OCI-M2 (cell line): Measurements from ENCODE around the gene SMC3.

Source experiments
- DNase-seq: peaks from one replicate; lab custom pipeline; 2025; ENCODE audit not compliant: unreplicated experiment; lab: John Stamatoyannopoulos, UW

SMC3 gene

GRCh38 chr10:110544958-110545537 lies 22.4 kb upstream of the SMC3 start:
- no peak for DNase-seq

DNA sequence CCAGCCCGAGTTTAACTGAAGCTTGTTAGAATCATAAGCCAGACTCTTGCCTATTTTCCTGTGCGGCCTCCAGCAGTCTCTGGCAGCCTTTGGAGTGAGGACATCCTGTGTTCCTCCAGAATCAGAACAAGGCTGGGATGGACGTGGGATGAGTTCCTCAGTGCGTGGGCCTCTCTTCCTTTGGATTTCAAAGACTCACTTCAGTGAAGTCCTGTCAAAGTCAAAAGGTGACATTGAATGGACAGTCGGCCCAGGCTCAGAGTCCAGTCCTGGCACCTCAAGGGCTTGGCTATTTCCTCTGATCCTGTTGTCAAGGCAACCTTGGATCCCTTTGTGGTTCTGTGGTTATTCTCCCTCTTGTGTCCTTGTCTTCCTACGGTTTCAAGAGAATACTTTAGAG lies 21.4 kb upstream of the SMC3 start:
- no peak for DNase-seq

- no peak for DNase-seq
These were observed 20.9 kb upstream of the SMC3 start for GRCh38 chr10:110546499-110547110.

DNA sequence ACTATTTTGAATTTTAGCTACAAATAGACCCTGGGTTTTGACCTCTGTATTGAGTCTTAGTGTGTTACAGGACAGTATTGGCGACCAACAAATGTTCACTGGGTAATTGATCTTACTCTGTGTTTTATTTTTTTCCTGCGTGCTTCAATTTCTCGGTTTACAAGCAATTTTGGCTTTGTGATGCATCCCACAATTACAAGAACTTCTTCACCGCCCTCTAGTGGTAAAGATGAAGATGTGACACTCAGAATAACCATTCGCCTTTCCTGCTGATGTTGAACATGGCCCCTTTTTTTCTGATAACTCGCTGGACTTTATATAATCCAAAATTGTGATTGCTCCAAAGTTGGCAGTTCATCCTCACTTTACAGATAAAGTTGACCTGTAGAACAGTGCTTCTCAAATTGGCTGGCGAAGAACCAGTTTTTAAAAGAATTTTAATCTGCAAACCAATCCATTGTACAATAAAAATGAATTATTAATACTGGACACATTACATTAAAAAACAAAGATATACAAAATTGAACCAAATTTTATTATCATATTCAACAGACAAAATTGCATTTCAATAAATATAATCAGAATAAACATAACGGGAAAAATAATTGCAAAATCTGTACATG lies 20.2 kb upstream of the SMC3 start:
- no peak for DNase-seq

DNA sequence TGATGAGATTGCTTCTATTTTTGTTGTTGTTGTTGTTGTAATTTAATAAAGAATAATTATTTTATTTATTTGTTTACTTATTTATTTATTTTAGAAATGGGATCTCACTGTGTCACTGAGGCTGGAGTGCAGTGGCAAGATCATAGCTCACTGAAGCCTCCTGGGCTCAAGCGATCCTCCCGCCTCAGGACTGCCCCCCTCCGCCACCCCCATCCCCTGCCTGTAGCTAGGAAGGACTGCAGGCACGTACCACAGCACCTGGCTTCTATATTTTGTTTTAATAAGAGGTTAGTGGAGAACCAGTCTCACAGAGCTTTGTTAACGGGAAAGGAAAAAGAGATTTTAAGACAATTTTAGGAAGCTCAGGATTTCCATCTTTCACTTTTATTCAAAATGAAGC lies 19.5 kb upstream of the SMC3 start:
- DNase-seq, result no peak

DNA sequence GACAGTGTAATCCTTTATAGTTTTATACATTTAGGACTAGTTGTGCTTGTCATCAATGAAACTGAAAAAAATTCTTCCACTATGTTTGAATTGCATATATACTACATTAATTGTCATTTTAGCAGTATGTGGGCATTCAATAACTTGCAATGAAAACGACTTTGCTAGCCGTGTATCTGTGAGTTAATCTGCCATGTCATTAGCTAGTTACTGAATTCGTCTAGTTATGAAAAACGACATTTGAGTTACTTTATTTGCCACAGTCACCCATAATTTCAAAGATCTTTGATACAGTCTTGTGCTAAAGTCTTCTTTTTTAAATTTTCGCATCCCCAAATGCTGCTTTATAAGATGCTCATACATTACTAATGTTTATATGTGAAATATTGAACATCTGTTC lies 18.3 kb upstream of the SMC3 start:
- no peak for DNase-seq

DNA sequence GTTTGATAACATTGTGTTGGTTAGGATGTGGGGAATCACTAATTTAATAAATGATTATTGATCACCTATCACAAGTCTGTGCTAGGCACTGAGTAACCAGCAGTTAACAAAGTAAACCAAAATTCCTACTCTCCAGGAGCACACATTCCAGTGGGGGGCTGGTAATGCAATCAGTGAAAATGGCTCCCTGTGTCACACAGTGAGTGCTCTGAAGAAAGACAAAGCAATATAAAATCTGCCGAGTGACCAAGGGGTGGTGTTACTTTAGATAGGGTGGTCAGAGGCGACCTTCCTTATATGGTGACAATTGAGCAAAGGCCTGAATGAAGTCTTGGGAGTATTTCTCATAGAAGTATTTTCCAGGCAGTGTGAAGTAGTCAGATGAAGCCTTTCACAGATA lies 13.6 kb upstream of the SMC3 start:
- no peak for DNase-seq

DNA sequence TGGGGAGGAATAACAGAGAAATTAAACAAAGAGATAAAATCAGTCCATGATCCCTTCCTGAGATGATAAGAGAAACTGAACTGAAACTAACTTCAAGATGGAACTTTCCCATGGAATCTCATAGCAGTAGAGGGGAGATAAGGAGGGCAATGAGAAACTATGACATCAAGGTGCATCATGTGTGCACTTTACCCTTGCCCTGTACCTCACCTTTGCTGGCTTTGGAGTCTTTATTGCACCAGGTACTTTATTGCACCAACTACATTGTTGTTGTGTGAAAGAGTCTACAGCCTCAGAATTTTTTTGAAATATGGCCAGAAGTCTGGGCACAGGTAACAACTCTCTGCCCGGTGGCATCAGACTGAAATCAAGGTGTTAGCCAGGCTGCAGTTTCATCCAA lies 11.2 kb upstream of the SMC3 start:
- DNase-seq, result no peak

- no peak for DNase-seq
These were observed 10.4 kb upstream of the SMC3 start for GRCh38 chr10:110556969-110557601.

DNA sequence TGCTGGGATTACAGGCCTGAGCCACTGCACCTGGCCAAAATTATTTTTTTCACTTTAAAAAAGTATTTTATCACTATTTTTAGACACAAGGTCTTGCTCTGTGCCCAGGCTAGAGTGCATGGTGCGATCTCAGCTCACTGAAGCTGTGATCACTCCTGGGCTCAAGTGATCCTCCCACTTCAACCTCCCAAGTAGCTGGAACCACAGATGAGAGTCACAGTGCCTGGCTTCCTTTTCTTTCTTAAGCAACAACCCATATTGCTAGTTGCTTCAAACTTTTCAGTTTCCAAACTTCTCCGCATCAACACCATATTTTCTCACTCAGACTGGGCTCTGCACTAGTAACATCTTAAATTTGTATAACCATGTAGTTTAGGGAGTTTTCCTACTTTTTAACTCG lies 9.5 kb upstream of the SMC3 start:
- no peak for DNase-seq

GRCh38 chr10:110560012-110560411 lies 7.5 kb upstream of the SMC3 start:
- DNase-seq, result no peak

DNA sequence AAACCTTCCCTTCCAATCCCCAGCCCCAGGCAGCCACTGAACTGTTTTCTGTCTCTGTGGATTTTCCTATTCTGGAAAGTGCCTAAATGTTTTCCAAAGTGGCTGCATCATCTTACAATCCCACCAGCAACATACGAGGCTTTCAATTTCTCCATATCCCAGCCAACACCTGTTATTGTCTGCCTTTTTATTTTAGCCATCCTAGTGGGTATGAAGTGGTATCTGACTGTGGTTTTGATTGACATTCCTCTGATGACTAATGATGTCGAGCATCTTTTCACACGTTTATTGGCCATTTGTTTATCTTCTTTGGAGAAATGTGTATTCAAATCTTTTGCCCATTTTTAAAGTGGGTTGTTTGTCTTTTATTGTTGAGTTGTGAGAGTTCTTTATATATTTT lies 6.2 kb upstream of the SMC3 start:
- DNase-seq, result no peak

DNA sequence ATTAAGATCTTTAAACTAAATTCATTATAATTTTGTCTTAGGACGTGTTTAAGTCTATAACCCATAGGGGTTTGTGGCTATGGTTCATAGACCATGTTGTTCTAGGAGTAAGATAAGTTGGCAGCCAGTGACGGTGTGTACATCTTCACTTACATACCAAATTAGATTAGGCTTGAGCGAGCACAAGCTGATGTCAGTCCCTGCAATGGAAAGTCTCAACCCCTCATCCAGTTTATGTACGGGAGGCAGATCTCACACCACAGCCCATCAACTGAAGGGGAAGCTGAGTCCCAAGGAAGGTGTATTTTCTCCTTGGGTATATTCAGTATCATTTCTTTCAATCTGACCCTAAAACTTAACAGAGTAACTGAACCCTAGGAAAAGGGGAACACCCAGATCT lies 5.1 kb upstream of the SMC3 start:
- no peak for DNase-seq

GRCh38 chr10:110563132-110563531 lies 4.4 kb upstream of the SMC3 start:
- no peak for DNase-seq

GRCh38 chr10:110566472-110567200 lies 859 bp upstream of the SMC3 start:
- DNase-seq, result no peak

DNA sequence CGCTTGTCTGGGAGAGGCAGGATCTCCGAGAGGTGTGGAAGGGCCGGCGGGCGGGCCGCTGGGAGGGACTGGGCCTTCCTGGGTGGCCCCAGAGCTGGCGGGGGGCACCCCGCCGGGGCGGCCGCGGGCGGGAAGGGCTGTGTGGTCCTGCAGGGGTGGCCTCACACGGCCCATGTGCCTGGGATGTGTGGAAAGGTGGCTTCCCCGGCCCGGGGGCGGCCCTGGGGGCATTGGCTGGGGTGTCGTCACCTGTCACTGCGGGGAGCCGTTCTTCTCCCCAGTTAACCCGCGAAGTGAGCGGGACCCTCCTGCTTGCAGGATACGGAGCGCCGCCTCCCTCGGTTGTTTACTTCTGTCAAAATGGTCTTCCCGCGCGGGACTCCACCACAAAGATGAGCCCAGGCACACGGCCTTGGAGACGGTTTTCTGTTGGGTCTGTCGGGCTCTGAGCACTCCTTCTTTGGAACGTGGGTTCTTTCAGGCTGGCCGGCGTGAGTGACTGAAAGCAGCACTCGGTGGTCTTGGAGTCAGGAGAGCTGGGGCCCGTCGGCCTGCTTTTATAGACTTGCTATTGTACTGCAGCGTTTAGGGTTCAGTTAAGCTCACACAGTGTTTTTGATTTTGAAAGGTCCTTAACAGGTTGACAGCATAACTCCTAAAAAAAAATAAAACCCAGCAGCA lies 700 bp downstream of the SMC3 start:
- no peak for DNase-seq

DNA sequence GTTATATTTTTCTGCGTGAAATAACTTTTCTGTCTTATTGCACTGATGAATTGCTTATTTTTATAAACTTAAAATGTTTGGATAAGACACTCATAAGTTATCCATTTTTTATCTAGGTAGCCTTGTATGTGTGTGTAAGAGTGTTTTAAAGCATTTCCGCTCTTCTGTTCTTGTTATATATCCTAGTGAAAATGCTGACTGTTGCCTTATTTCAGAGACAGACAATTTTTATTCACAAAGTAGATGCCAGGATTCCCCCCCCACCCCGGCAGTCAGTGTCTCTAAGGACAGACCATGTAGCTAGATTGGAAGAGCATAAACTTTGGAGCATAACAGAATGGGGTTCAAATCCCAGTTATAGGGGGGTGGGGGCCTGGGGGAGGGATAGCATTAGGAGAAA lies 1.6 kb downstream of the SMC3 start:
- no peak for DNase-seq

DNA sequence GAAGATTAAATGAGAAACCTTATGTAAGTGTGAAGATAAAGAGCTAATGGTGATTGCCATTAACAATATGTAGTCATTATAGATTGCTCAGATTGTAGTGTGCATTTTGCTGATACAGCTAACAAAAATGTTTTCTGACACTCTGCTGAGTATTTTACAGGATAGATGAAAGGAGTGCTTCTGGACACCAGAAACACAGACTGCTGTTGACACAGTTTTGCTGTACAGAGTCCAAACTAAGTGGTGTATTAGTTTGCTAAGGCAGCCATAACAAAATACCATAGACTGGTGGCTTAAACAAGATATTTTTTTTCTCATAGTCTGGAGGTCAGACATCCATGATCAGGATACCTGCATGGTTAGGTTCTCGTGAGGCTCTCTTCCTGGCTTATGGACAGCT lies 2.2 kb downstream of the SMC3 start:
- DNase-seq, result no peak

DNA sequence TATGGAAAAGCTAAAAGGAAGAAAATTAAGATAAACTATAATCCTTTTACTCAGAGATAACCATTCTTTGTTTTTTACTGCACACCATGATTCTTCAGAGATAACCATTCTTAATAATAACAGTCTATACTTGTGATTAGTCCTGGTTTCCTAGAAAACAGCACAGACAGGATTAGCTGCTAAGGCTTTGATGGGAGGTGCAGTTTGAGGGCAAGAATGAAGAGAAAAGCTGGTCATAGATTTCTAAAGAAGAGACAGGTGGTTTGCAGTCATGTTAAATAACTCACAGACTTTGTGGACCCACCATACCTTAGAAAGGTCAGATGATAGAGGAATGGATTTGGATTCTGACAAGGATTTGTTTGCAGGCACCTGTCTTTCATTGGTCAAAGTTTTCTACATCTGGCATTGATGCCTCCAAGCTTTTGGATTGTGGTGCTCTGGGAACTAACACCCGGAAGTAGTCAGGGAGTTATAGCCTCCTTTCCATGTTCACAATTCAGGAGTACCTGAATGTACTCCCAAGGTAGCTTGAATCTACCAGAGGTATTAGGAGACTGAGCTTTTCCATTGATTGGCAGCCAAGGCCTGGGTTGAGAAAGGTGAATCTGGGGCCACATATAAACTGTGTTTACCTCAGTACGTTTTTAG lies 3.7 kb downstream of the SMC3 start:
- no peak for DNase-seq

DNA sequence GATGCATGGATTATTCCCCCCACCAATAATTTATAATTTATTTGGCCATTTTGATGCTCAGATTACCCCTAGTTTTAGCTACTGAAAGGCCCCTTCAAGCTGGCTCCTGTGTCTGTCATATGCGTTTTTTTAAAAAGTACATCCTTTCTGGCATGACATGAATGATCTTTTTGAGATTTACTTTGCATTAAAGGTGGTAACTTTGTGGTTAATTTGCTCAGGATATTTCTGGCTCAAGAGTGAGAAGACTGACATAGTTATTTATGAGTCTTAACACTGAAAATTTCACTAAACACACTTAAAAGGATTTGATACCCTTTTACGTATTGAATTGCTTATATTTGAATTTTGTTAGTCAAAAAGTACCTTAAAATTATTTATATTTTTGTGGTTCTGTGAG lies 5.4 kb downstream of the SMC3 start:
- DNase-seq, result no peak

DNA sequence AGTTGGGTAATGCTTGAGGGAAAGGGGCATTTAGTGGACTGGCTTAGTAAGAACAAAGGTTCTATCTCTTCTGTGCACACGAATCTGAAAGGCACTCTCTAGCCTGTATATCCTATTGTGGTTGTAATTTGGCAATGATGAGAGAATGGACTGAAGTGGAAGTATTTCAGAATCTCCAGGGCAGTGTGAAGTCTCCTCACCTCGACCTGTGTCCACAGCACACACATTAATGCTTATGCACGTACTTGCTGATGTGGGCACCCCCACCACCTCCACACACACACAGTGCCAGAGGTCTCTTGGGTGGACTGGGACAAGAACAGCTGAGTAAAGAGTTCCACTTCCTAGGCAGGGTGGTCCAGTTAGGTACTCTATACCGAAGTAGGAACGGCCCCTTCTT lies 6.9 kb downstream of the SMC3 start:
- no peak for DNase-seq
